Hematopoietic multipotent progenitor cell treated with erythropoietin and hydrocortisone succinate and interleukin-3 and kit ligand, for 4 days (in vitro differentiated cells): ENCODE results near the gene TCP11L1.
"Not testable (repeated sequence)": the region's sequence is repeated elsewhere in the genome, so short reads cannot be mapped to it uniquely, and the experiment has no call there.

ENCODE experiments used
- DNase-seq: peaks from one replicate; pipeline ENCODE4 v3.0.0-alpha.2; 2015

The TCP11L1 gene

GRCh38 chr11:33039274-33040032 lies at the start of gene TCP11L1:
Gene TCP11L1 (plus strand): TSS chr11:33039572. CDS start chr11:33043774, 4,202 bp downstream.
- peak; percentile 95 for DNase-seq

- DNase-seq = no peak
Measured at GRCh38 chr11:32990481-32990880, 48.9 kb upstream of the TCP11L1 start.

- DNase-seq = no peak
Measured at GRCh38 chr11:32991427-32991826, 47.9 kb upstream of the TCP11L1 start.

GRCh38 chr11:32991898-32992297 lies 47.5 kb upstream of the TCP11L1 start:
- DNase-seq = no peak

- DNase-seq = no peak
Measured at GRCh38 chr11:33000181-33000580, 39.2 kb upstream of the TCP11L1 start.

- DNase-seq = no peak
Measured at GRCh38 chr11:33001281-33001680, 38.1 kb upstream of the TCP11L1 start.

GRCh38 chr11:33001751-33002542 lies 37.4 kb upstream of the TCP11L1 start:
- no peak for DNase-seq

- DNase-seq = no peak
Measured at GRCh38 chr11:33005175-33005574, 34.2 kb upstream of the TCP11L1 start.

- DNase-seq = no peak
Measured at GRCh38 chr11:33006010-33006409, 33.4 kb upstream of the TCP11L1 start.

- DNase-seq = no peak
Measured at GRCh38 chr11:33013755-33014154, 25.6 kb upstream of the TCP11L1 start.

- peak; percentile 95 for DNase-seq
Measured at GRCh38 chr11:33015621-33016551, 23.5 kb upstream of the TCP11L1 start, which contains the start of gene DEPDC7. Gene DEPDC7 (plus strand): TSS chr11:33015878. CDS start chr11:33015956, 78 bp downstream.

- no peak for DNase-seq
Measured at GRCh38 chr11:33016654-33017053, 22.7 kb upstream of the TCP11L1 start.

- DNase-seq = no peak
Measured at GRCh38 chr11:33017478-33017877, 21.9 kb upstream of the TCP11L1 start.

GRCh38 chr11:33017965-33018364 lies 21.4 kb upstream of the TCP11L1 start:
- no peak for DNase-seq

GRCh38 chr11:33018840-33019239 lies 20.5 kb upstream of the TCP11L1 start:
- DNase-seq = no peak

GRCh38 chr11:33021501-33021900 lies 17.9 kb upstream of the TCP11L1 start:
- DNase-seq = no peak

- DNase-seq = no peak
Measured at GRCh38 chr11:33021937-33022336, 17.4 kb upstream of the TCP11L1 start.

GRCh38 chr11:33025339-33025722 lies 14.0 kb upstream of the TCP11L1 start:
- DNase-seq = no peak

GRCh38 chr11:33027233-33027632 lies 12.1 kb upstream of the TCP11L1 start:
- no peak for DNase-seq

GRCh38 chr11:33027846-33028536 lies 11.4 kb upstream of the TCP11L1 start:
- DNase-seq = no peak

GRCh38 chr11:33028537-33028914 lies 10.8 kb upstream of the TCP11L1 start:
- DNase-seq = no peak

GRCh38 chr11:33029218-33029617 lies 10.2 kb upstream of the TCP11L1 start:
- not testable (repeated sequence) for DNase-seq
